NAMALWA (cell line): ENCODE results near the gene MIB2.
"Not testable (repeated sequence)": the region's sequence is repeated elsewhere in the genome, so short reads cannot be mapped to it uniquely, and the experiment has no call there.

Experiments
- DNase-seq: peaks from one replicate; pipeline ENCODE4 v3.0.0-alpha.2; 2015; ENCODE audit warnings: low spot score

MIB2 gene

DNA sequence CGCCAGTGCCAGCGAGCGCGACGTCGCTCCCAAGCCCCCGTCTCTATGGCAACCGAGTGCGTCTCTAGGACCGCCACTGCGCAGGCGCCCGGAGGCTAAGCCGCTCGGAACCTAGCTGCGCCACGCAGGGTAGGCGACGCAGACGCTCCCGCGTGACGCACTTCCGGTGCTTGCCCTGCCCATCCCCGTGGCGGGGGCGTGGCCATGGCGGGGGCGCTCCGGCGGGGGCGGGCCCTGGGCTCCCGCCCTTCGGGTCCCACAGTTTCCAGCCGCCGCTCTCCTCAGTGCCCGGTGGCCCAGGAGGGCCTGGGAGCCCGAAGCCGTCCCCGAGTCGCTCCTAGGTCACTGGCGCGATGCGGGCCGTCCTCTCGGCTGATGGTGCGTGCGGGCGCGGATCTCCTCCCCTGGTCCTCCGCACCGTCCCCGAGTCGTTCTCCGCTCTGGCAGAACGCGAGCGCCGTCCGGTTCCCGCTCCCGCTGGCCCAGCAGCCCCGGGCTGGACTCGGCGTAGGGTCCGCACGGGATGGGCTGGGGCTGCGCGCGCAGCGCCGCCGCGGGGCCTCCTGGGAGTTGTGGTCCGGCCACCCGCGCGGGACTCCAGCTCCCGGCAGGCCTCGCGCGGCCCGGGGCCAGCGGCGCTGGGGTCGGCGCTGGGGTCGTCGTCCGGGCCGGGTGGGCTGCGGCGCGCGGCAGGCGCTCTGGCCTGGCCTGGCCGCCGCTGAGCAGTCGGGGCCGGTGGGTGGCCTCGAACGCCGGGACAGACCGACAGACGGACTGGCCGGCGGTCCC is at the start of gene MIB2:
TSS of gene MIB2 (plus strand) at position 245 of the 789 bp plus-strand sequence. CDS start 7,953 bp downstream, outside the sequence.
- DNase-seq, result peak; percentile 100

GRCh38 chr1:1567152-1567875 is 48.0 kb upstream of the MIB2 start:
- DNase-seq, result no peak

- no peak for DNase-seq
These were observed 47.4 kb upstream of the MIB2 start for GRCh38 chr1:1567891-1568291.

DNA sequence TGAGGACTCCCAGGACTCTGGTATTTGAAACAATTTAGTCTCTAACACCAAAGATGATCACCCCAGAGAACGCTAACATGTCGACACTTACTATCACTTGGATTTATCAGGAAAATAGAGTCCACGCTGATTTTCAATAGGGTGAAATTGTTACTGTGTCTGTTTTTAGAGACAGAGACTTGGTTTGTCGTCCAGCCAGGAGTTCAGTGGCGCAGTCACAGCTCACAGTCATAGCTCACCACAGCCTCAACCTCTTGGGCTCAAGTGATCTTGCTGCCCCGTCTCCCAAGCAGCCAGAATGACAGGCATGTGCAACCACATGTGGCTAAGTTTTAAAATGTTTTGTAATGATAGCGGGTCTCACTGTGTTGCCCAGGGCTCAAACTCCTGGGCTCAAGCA is 46.0 kb upstream of the MIB2 start:
- DNase-seq, result no peak

GRCh38 chr1:1573843-1574720 is 41.2 kb upstream of the MIB2 start:
- peak; percentile 84 for DNase-seq

GRCh38 chr1:1574721-1575537 is 40.4 kb upstream of the MIB2 start, which contains the start of gene SSU72:
Gene SSU72, minus strand, starts transcription at chr1:1574863. Its CDS starts 306 bp downstream, at chr1:1574557.
- peak; percentile 96 for DNase-seq

DNA sequence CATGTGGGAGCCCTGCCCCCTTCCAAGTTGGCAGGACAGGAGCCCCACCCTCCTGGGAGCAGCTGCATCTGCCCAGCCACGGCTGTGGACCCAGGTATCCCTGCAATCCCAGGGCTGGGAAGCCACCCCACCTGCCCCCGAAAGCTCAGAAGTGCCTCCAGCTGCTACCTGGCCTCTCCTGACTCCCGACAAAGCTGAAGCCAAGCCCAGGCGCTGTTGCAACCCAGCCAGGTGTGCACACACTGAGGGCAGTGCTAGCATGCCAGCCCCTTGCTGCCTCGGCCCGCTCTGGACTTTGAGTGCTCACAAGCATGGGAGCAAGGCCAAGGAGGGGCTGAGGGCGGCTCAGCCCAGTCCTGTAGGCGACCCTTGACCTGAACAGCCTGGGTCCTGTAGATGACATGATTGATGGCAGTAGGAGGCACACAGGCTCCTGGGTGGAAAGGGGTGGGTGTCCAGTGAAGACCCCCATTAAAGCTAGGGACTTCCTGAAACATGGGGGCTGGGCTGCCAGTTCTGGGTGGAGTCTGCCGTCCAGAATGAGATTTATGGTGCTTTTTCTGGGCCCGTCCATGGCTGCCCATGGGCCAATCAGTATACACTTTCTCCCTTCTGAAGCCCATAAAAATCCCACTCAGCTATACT is 37.8 kb upstream of the MIB2 start:
- no peak for DNase-seq

- no peak for DNase-seq
These were observed 36.8 kb upstream of the MIB2 start for GRCh38 chr1:1578371-1578940.

- DNase-seq, result no peak
These were observed 32.5 kb upstream of the MIB2 start for GRCh38 chr1:1582585-1583346.

GRCh38 chr1:1583347-1584010 is 31.8 kb upstream of the MIB2 start:
- no peak for DNase-seq

- no peak for DNase-seq
These were observed 23.8 kb upstream of the MIB2 start for GRCh38 chr1:1591452-1591851.

- DNase-seq, result no peak
These were observed 21.3 kb upstream of the MIB2 start for GRCh38 chr1:1593834-1594601.

- no peak for DNase-seq
These were observed 20.6 kb upstream of the MIB2 start for GRCh38 chr1:1594602-1595260.

GRCh38 chr1:1595341-1595740 is 20.0 kb upstream of the MIB2 start:
- DNase-seq, result not testable (repeated sequence)

GRCh38 chr1:1596493-1597274 is 18.6 kb upstream of the MIB2 start:
- peak; percentile 24 for DNase-seq

DNA sequence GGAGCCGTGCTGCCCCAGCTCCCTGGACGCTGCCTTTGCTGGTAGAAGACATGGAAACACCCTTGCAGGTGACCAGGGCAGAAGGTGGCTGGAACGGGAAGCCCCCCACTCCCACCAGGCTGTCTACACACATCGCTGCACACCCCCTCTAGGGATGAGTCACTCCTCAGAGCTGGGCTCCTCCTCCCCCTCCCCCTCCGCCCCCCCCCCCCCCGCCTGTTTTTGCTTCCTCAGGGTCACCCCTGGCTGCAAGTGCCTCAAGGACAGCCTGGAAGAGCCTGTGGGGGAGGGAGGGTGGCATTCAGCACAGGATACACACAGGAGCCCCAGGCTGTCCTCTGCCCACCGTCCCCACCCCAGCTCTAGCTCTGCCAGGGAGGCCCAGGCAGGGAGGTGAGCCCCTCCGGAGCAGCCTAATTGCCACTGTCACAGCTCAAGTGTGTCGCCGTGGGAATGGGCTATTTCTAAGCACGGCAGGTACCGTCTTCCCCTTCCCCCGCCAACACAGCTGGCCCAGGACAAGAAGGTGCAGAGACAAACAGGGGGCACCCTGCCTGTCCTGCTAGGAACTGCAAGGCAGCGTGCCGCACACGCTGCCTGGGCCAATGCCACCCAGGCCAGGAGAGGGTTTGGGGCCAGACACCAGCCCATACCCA is 17.9 kb upstream of the MIB2 start:
- DNase-seq, result peak; percentile 80
